ENCODE results near the gene CLMP.

- TF ChIP-seq CTCF (IDR thresholded peaks at IDR 0.05; ENCODE audit: insufficient read depth, low read length) (no peak), REST (IDR thresholded peaks at IDR 0.05; ENCODE audit: insufficient replicate concordance, low read depth) (no peak), SPI1 (IDR thresholded peaks at IDR 0.05; ENCODE audit: borderline replicate concordance, low read depth) (no peak)
Measured at GRCh38 chr11:123057661-123058305, 137.3 kb downstream of the CLMP start.
